Neural progenitor cell (in vitro differentiated cells): ENCODE measurements around the gene EIF4G3.

Experiments used
- EZH2 ChIP-seq: fragments of 200-600 bp; sonication (generic); IDR thresholded peaks from 2 replicates; pipeline ENCODE4 v1.6.1; 2017; ENCODE audit warnings: antibody characterized with exemption, mild to moderate bottlenecking, moderate library complexity
- TF ChIP-seq, protein P1 (sequence below): fragments of 200-600 bp; sonication (generic); IDR thresholded peaks from 2 replicates; pipeline ENCODE4 v1.5.1; 2017; ENCODE audit warnings: antibody characterized with exemption, mild to moderate bottlenecking

DNA sequence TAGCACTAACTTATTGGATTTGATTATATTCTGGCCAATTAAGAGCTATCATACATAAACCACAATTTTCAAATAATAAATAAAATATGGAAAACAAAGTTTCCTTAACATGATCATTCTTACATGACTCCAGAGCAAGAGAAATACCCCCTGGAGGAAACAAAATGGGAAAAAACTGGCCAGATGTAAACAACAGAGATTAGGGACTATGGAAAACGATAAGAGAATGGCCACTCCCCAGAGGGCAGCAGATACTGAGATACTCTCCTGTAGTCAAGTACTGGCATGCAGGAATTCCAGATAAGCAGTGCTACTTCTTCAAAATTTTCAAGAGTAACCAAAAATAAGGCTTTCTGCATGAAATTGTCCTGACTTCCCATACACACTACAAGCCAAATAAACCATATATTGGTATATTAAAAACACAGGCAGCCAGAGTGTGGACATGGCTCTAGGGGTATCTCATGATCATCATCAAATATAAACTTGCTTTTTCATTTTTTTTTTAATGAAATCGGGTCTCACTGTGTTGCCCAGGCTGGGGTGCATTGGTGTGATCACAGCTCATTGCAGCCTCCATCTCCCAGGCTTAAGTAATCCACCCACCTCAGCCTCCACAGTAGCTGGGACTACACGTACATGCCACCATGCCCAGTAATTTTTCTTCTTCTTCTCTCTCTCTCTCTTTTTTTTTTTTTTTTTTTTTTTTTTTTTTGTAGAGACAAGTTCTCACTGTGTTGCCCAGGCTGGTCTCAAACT, 118.5 kb downstream of the EIF4G3 start:
- TF ChIP-seq, protein P1, sequence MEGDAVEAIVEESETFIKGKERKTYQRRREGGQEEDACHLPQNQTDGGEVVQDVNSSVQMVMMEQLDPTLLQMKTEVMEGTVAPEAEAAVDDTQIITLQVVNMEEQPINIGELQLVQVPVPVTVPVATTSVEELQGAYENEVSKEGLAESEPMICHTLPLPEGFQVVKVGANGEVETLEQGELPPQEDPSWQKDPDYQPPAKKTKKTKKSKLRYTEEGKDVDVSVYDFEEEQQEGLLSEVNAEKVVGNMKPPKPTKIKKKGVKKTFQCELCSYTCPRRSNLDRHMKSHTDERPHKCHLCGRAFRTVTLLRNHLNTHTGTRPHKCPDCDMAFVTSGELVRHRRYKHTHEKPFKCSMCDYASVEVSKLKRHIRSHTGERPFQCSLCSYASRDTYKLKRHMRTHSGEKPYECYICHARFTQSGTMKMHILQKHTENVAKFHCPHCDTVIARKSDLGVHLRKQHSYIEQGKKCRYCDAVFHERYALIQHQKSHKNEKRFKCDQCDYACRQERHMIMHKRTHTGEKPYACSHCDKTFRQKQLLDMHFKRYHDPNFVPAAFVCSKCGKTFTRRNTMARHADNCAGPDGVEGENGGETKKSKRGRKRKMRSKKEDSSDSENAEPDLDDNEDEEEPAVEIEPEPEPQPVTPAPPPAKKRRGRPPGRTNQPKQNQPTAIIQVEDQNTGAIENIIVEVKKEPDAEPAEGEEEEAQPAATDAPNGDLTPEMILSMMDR = no peak
- TF ChIP-seq EZH2 = no peak
